ENCODE measurements around the gene SEC14L3. TPM values are rescaled to one million over a fixed set of nuclear protein-coding genes. Genes with fewer than 3 reads are reported as not detected.

SEC14L3 gene
- total RNA-seq, 4 donors from 2014 or later, result not detected

DNA sequence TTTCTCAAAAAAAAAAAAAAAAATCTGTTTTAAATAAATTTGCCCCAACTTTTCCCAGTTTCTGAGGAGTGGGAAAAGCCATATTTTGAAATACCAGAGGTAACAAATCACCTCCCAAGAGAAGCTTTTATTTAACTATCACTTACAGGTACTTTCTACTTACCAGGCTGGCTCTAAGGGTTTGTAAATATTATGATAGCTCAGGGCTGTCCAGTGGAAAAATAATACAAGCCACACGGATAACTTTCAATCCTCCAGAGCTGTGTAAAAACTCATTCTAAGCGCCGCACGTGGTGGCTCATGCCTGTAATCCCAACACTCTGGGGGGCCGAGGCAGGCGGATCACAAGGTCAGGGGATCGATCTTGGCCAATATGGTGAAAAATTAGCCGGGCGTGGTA lies 39.3 kb upstream of the SEC14L3 start:
- TF ChIP-seq, protein P1, sequence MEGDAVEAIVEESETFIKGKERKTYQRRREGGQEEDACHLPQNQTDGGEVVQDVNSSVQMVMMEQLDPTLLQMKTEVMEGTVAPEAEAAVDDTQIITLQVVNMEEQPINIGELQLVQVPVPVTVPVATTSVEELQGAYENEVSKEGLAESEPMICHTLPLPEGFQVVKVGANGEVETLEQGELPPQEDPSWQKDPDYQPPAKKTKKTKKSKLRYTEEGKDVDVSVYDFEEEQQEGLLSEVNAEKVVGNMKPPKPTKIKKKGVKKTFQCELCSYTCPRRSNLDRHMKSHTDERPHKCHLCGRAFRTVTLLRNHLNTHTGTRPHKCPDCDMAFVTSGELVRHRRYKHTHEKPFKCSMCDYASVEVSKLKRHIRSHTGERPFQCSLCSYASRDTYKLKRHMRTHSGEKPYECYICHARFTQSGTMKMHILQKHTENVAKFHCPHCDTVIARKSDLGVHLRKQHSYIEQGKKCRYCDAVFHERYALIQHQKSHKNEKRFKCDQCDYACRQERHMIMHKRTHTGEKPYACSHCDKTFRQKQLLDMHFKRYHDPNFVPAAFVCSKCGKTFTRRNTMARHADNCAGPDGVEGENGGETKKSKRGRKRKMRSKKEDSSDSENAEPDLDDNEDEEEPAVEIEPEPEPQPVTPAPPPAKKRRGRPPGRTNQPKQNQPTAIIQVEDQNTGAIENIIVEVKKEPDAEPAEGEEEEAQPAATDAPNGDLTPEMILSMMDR (IDR thresholded peaks at IDR 0.05; ENCODE audit: low read depth), result no peak

DNA sequence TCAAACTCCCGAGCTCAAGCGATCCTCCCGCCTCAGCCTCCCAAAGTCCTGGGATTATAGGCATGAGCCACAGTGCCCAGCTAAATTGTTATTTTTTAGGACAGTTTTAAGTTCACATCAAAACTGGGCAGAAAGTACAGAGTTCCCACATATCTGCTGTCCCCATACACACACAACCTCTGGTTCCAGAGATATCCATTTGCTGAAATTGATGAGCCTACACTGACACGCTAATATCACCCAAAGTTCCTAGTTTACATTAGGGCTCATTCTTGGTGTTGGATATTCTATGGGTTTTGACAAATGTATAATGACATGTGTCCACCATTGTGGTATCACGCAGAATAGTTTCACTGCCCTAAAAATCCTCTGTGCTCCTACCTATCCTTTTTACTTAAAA lies 36.4 kb upstream of the SEC14L3 start:
- TF ChIP-seq, protein P1 (IDR thresholded peaks at IDR 0.05; ENCODE audit: low read depth), result no peak

- TF ChIP-seq, protein P1 (IDR thresholded peaks at IDR 0.05; ENCODE audit: low read depth), result no peak
These were observed 35.9 kb upstream of the SEC14L3 start for GRCh38 chr22:30507670-30508069.

DNA sequence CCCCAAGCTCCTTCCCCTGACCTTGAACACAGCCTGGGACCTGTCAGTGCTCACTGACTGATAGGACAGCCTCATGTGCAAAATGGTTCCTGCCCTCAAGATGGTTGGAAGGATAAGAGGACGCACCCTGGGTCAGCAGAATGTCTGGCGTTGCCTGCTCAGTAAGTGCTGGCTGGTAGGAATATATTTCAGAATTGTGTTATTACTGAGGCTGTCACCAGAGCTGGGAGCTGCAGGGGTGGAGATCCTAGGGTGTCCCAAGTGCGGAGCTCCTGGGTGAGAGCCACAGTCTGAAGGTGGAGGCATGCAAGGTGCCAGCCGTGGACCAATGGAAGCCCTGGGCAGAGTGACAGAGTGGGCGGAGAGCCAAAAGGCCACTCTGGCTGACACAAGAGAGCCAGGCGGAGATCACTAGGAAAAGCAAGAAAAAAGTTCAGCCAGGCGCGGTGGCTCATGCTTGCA lies 34.7 kb upstream of the SEC14L3 start:
- TF ChIP-seq, protein P1 (IDR thresholded peaks at IDR 0.05; ENCODE audit: low read depth), result no peak

GRCh38 chr22:30503551-30503950 lies 31.7 kb upstream of the SEC14L3 start:
- TF ChIP-seq, protein P1 (IDR thresholded peaks at IDR 0.05; ENCODE audit: low read depth), result no peak

GRCh38 chr22:30502911-30503310 lies 31.1 kb upstream of the SEC14L3 start:
- TF ChIP-seq, protein P1 (IDR thresholded peaks at IDR 0.05; ENCODE audit: low read depth), result no peak

GRCh38 chr22:30502153-30502552 lies 30.3 kb upstream of the SEC14L3 start:
- TF ChIP-seq, protein P1 (IDR thresholded peaks at IDR 0.05; ENCODE audit: low read depth), result no peak
